ENCODE measurements around the gene NOP9.

DNA sequence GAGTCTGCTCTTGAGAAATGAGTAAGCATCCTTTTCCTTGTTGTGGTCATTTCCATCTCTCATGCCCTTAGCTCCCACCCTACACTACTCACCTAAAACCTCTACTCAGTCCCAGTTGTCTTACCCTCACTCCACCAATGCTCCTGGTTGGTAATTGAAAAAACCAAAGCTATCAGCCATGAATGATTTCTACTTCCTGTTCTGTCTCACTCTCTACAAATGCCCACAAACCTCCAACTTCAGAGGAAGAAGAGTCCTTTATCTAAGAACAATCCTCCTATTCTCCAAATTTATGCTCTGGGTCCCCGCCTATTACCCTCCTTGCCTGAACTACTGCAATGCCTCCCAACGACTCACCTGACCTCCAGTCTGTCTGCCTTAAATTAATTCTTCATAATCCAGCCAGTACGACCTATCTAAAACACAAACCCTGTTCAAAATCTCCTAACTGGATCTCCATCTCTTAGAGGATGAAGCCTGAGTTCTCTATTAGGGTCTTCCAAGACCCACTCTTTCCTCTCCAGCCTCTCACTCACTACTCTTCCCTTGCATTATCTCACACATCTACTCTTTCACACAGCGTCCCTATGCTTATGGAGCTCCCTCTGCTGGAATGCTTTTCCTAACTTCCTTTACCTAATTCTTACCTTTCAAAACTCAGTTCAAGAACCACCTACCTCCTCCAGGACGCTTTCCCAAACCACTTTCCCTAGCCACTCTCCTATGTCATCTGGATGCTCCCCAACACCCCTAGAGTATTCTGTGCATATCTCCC lies 2.3 kb upstream of the NOP9 start:
- TF ChIP-seq, protein P1, sequence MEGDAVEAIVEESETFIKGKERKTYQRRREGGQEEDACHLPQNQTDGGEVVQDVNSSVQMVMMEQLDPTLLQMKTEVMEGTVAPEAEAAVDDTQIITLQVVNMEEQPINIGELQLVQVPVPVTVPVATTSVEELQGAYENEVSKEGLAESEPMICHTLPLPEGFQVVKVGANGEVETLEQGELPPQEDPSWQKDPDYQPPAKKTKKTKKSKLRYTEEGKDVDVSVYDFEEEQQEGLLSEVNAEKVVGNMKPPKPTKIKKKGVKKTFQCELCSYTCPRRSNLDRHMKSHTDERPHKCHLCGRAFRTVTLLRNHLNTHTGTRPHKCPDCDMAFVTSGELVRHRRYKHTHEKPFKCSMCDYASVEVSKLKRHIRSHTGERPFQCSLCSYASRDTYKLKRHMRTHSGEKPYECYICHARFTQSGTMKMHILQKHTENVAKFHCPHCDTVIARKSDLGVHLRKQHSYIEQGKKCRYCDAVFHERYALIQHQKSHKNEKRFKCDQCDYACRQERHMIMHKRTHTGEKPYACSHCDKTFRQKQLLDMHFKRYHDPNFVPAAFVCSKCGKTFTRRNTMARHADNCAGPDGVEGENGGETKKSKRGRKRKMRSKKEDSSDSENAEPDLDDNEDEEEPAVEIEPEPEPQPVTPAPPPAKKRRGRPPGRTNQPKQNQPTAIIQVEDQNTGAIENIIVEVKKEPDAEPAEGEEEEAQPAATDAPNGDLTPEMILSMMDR (IDR thresholded peaks at IDR 0.05 in 2 of 3, conservative IDR thresholded peaks at IDR 0.05 in 1 of 3; ENCODE audit: insufficient read depth in 2 of 3, low read depth in 1 of 3, low read length in 3 of 3), result peak; percentile 50 to 67 (median 54); a peak in 5 of 6 replicates
- TF ChIP-seq EZH2 (IDR thresholded peaks at IDR 0.05; ENCODE audit: borderline replicate concordance, low read depth, low read length) (no peak), POLR2A (conservative IDR thresholded peaks at IDR 0.05) (no peak), TCF7L2 (IDR thresholded peaks at IDR 0.05; ENCODE audit: low read depth, low read length) (no peak), TCF7 (IDR thresholded peaks at IDR 0.05; ENCODE audit: borderline replicate concordance) (no peak)
- TF ChIP-seq, protein P2, sequence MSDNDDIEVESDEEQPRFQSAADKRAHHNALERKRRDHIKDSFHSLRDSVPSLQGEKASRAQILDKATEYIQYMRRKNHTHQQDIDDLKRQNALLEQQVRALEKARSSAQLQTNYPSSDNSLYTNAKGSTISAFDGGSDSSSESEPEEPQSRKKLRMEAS (CRISPR knock-in tag; IDR thresholded peaks at IDR 0.05), result no peak
